WI38 (cell line): ENCODE measurements around the gene GGACT.
"Not testable (repeated sequence)": the region's sequence is repeated elsewhere in the genome, so short reads cannot be mapped to it uniquely, and the experiment has no call there.

Experiments used
- H3K4me3 ChIP-seq: 2 replicates; pipeline ENCODE4 v1.5.1; 2011; ENCODE audit warnings: low read depth, mild to moderate bottlenecking, control low read depth, low read length
- TF ChIP-seq, protein P1 (sequence below): IDR thresholded peaks from 2 replicates; pipeline ENCODE4 v1.5.1; 2012; ENCODE audit warnings: low read depth, mild to moderate bottlenecking, control low read depth, low read length

GGACT gene

DNA sequence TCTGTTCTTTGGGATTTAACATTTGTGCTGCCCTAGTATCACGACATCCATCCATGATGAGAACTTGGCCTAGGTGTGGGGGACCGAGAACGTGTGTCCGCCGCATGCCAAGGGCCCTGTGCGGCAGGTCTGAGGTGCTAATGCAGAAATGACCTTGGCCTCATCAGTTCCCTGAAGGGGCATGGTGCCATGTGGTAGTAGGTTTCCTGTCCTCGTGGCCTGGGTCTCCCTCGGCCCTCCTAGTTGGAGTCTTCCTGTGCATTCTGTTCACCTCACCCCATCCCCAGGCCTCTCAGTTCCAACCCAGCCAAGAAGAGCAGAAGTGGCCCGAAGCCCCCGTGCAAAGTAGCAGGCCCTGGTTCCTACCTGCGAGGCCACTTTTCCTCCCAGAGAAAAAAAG is 59.8 kb downstream of the GGACT start:
- TF ChIP-seq, protein P1, sequence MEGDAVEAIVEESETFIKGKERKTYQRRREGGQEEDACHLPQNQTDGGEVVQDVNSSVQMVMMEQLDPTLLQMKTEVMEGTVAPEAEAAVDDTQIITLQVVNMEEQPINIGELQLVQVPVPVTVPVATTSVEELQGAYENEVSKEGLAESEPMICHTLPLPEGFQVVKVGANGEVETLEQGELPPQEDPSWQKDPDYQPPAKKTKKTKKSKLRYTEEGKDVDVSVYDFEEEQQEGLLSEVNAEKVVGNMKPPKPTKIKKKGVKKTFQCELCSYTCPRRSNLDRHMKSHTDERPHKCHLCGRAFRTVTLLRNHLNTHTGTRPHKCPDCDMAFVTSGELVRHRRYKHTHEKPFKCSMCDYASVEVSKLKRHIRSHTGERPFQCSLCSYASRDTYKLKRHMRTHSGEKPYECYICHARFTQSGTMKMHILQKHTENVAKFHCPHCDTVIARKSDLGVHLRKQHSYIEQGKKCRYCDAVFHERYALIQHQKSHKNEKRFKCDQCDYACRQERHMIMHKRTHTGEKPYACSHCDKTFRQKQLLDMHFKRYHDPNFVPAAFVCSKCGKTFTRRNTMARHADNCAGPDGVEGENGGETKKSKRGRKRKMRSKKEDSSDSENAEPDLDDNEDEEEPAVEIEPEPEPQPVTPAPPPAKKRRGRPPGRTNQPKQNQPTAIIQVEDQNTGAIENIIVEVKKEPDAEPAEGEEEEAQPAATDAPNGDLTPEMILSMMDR, result no peak
- H3K4me3 ChIP-seq, result no peak overlapping the region

DNA sequence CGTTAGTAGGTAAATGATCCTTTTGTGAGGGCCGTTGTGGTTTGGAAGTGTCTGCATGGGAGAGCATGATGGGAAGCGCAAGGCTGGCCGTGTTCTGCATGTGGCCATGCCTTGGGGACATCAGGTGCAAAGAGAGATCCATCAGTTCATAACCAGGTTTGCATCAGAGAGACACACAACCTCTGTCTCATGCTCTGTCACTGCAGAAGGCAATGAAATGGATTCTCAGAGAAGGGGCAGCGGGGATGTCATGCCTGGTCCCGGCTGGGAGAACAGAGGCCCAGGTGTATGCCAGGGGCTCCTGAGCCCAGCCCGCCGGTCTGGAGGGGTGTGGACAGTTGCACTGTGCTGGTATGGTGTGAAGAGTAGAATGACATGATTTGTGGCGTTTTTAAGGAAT is 60.2 kb downstream of the GGACT start:
- H3K4me3 ChIP-seq, result no peak overlapping the region
- TF ChIP-seq, protein P1, result no peak

DNA sequence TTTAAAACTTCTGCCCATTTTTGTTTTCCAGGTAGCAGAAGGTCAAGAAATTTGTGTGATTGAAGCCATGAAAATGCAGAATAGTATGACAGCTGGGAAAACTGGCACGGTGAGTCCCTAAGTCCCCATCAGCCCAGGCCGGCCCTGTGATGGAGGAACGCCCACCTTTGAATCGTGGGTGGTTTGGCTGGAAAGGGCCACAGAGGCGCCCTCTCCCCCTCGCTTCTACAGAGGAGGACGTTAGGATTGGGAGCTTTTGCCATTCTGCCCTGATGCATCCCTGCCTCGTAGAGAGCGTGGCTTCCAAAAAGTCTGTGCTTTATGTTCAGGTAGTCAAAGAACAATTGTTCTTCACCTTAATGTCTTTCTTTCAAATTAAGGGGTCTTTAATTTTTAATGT is 60.9 kb downstream of the GGACT start:
- TF ChIP-seq, protein P1, result no peak

DNA sequence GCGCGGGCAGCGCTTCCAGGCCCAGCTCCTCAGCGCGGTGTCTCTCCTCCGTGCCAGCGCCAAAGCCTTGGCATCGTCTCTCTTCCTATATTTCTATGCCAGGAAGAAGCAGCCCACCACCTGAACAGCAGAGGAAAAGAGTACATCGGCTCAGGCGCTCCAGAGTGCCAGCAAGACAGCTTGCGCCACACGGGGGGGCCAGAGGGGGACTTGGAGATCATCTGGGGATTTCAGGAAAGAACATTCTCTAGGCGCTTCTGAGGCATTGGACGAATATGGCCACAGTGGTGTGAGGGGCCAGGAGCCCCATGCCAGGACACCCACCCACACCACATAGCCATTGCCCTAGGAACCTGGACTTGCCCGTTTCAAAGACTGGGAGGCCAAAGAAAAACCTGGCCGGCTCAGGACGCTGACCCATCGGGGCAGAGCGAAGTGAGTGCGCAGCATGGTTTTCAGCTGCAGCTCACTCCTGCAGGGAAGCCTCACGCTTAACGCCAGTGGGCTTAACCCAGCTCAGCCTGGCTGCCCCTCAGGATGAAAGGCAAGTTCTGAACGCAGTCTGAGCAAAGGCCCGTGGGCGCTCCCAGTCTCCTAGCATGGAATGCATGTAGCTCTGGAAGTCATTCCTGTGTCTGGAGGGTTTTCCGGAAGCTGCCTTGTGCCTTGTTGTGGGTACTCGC is 62.1 kb downstream of the GGACT start:
- TF ChIP-seq, protein P1, result no peak

More for the DNA sequence above, 60.9 kb downstream of the GGACT start:
- no peak overlapping the region for H3K4me3 ChIP-seq

DNA sequence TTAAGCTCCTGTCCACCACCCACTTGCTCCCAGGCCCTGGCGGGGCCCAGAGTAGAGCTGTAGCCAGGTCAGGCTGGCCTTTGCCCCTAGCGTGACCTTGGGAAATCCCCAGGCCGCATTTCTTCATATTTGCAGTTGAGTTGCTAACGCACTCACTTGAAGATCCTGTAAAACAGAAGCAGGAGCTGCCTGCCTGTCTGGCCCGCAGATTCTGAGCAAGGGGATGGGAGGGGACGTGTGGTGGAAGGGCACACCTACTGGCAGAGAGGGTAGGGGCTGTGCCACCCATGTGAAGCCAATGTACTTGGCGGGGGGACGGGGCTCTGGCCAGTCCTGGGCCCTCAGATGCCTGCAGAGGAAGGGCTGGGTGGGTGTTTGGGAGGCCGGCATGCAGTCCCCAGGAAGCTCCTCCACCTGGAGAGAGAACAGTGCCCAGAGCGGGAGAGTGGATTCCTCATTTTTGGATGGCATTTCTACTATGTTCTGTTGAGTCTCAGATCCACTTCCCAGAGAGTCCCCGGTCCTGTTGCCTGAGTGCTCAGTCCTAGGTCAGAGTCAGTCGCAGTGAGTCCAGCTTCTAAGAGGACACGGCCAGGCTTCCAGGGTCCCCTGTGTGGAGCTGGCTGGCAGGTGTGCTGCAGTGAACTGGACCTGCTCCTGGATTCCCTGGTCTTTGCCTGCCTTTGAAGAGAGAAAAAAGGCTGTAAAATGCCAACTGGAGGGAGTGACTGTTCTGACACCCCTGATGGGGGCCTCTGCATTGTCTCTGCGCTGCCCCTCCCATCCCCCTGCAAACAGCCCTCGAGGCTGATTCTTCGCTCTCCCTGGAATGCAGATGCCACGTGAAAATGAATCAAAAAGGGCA is 62.9 kb downstream of the GGACT start:
- TF ChIP-seq, protein P1, result no peak
- H3K4me3 ChIP-seq, result no peak overlapping the region

More for the DNA sequence above, 62.1 kb downstream of the GGACT start:
- no peak overlapping the region for H3K4me3 ChIP-seq

DNA sequence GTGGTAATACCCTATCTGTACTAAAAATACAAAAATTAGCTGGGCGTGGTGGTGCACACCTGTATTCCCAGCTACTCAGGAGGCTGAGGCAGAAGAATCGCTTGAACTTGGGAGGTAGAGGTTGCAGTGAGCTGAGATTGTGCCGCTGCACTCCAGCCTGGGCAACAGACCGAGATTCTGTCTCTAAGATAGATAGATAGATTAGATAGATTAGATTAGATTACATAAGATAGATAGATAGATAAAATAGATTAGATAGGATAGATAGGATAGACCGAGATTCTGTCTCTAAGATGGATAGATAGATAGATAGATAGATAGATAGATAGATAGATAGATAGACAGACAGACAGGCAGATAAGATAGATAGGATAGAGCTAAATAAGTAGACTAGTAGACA is 63.9 kb downstream of the GGACT start:
- not testable (repeated sequence) for H3K4me3 ChIP-seq

DNA sequence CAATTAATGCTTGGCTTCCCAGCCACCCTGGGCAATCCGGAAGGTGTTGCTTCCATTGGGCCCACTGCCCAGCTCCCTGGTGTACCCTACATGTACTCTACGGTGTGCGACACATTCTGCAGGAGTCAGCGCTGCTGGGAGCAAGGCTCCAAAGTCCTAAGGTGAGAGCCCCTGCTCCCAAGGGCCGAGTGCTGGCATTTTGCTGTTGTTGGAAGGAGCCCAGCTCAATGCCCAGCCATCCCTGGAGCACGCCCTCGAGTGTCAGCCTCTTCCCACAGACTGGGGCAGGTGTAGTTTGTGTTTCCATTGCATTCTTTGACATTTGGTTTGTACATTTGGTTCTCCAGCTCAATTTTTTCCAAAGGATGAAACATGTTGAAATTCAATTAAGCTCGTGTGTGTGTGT is 64.6 kb downstream of the GGACT start:
- TF ChIP-seq, protein P1, result no peak
- H3K4me3 ChIP-seq, result no peak overlapping the region
